ENCODE results near the gene GTF3C5.
"Not testable (repeated sequence)": the region's sequence is repeated elsewhere in the genome, so short reads cannot be mapped to it uniquely, and the experiment has no call there.

GTF3C5 gene

DNA sequence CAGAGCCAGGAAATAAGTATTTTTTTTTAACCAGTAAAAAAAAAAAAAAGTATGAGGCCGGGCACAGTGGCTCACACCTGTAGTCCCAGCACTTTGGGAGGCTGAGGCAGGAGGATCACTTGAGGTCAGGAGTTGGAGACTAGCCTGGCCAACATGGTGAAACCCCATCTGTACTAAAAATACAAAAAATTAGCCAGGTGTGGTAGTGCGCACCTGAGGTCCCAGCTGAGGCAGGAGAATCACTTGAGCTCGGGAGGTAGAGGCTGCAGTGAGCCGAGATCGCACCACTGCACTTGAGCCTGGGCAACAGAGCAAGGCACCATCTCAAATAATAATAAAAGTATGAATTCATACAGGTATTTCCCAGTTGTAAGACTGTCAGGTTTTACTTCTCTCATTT is 41.4 kb downstream of the GTF3C5 start:
- not testable (repeated sequence) for DNase-seq

DNA sequence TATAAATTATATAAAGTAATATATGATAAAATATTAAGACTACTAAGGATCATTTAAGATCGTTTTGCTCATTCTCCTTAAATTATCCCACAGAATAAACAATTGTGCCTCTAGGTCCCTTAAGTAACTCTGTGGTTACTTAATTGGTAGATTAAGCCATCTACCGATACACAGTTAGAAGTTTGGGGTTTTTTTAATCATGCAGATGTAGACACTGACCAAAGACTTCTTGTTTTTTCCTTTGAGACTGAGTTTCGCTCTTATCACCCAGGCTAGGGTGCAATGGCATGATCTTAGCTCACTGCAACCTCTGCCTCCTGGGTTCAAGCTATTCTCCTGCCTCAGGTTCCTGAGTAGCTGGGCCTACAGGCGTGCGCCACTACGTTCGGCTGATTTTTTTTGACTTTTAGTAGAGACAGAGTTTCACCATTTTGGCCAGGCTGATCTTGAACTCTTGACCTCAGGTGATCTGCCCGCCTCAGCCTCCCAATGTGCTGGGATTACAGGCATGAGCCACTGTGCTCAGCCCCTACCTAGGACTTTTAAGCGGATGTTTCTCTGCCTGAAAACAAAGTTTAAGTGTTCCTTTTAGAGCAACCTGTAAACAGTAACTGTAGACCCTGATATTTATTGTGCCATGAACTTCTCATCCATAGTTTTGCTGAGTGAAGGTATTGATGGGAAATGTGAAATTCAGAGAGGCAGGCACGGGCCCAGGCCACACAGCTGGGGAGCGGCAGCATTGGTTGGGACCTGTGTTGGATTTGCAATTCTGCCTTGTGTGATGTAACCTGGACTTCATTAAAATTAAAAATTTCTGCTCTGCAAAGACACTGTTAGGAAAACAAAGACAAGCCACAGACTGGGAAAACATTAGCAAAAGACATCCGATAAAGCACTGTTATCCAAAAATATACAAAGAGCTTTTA is 42.6 kb downstream of the GTF3C5 start:
- DNase-seq = no peak

DNA sequence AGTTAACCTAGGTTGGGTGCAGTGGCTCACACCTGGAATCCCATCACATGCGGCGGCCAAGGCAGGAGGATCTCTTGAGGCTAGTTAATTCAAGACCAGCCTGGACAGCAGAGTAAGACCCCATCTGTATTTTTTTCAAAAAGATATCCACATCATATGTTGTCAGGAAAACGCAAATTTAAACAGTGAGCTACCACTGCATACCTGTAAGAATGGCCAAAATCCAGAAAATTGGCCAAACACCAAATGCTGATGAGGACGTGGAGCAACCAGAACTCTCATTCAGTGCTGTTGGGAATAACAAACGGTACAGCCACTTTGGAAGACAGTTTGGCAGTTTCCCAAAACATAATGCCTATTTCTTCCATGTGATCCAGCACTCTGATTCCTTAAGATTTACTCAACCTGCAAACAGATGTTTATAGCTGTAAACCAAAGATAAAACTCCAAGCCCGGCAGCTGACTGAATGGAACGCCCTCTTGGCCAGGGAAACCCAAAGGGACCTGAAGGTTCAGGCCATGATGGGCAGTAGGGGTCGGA is 43.4 kb downstream of the GTF3C5 start:
- no peak for DNase-seq

DNA sequence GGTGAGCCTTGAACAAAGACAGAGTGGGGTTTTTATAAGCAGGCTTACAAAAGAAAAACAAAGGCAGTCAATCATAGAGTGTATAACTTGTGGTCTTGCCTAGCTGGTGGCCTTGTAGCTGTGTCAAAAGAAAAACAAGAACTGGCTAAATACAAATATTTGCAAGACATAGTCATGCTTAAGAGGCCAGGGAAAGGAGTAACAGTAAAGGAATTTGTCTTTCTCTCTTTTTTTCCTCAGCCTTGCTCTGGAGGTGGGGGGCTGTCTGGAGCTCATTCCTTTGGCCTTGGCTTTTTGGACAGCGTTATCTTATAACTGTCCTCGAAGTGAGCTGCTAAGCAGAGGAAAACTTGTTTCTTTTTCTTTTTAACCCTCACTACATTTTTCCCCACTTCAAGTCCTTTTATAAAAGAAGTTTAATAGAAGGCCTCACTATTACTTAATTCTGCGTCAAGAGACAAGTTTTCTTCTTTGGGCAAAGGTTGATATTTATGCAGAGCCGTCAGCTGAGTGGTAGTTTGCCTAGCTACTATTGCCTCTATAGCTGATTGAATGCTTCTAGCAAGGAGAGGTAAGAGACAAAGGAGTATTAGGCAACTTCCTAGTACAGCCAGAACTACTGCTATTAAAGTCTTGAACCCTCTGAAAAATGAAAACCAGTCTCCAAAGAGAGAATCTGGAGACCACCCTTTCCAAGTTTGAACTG is 45.3 kb downstream of the GTF3C5 start:
- DNase-seq = no peak

DNA sequence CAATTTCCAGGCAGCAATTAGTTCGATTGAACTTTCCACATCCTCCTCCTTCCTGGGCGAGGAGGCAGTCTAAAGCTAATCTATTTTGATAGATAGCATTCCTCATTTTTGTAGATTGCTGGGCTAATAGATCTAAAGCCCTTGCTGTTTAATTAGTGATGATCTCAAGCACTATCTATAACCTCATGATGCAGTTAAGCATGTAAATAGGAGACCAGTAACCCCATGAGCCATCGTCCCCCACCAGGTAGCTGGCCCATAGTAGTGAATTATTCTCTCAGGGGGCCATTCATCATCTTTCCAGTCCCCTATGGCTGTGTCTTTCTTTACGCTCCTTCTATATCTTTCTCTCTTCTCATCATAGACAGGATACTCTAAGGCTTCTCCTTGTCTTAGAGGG is 45.9 kb downstream of the GTF3C5 start:
- DNase-seq = no peak

DNA sequence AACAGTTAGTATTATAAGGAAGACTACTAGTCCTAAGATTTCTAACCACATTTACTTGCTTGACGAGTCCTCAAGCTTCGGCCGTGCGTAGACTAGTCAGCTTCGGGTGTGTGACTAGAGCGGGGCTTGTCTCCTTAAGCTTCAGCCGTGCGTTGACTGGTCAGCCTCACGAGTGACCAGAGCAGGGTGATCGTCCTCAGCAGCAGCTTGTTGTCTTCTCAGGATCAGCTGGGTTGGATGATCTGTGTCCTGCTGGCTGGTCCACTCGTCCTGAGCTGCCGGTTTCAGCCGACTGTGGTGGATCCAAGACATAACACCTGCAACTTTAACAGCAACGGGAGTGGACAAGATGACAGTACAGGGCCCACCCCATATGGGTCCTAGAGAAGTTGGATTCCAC is 47.7 kb downstream of the GTF3C5 start:
- no peak for DNase-seq

DNA sequence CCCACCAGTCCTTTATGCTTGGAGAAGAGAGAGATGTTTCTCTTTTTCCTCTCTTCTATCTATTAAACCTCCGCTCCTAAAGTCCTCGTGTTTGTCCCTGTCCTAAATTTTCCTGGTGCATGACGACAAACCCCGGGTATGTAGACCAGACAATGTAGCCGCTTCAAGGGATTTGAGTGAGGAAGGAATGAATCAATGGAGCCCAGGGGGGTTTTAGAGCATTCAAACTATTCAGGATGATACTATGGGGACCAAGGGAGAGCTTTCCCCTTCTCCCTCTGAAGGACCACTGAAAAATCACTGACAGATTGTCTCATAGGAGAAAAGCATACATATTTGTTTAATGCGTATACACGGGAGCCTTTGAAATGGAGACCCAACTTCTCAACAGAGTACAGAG is 49.4 kb downstream of the GTF3C5 start:
- no peak for DNase-seq

DNA sequence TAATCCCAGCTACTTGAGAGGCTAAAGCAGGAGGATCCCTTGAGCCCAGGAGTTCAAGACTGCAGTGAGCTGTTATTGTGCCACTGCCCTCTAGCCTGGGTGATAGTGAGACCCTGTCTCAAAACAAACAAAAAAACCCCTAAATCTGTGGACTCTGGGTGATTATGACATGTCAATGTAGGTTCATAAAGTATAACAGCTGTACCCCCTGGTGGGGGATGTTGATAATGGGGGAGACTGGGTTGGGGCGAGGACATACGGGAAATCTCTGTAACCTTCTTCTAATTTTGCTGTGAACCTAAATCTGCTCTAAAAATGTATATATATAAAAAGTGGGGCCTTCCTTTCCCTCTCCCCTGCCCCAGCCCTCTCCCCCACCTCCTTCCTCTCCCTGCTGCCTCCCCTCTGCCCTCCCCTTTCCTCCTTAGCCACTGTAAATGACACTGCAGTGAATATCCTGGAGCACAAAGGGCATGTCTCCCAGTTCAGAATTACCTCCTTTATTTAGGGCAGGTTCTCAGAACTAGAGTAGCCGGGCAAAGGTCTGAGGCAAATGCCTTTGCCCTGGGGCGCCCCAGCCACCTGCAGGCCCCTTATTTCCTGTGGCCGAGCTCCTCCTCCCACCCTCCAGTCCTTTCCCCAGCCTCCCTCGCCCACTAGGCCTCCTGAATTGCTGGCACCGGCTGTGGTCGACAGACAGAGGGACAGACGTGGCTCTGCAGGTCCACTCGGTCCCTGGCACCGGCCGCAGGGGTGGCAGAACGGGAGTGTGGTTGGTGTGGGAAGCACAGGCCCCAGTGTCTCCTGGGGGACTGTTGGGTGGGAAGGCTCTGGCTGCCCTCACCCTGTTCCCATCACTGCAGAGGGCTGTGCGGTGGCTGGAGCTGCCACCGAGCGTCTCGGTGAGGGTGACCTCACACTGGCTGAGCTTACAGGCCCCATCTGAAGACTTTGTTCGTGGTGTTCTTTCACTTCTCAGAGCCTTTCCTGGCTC is 50.3 kb downstream of the GTF3C5 start:
- not testable (repeated sequence) for DNase-seq

DNA sequence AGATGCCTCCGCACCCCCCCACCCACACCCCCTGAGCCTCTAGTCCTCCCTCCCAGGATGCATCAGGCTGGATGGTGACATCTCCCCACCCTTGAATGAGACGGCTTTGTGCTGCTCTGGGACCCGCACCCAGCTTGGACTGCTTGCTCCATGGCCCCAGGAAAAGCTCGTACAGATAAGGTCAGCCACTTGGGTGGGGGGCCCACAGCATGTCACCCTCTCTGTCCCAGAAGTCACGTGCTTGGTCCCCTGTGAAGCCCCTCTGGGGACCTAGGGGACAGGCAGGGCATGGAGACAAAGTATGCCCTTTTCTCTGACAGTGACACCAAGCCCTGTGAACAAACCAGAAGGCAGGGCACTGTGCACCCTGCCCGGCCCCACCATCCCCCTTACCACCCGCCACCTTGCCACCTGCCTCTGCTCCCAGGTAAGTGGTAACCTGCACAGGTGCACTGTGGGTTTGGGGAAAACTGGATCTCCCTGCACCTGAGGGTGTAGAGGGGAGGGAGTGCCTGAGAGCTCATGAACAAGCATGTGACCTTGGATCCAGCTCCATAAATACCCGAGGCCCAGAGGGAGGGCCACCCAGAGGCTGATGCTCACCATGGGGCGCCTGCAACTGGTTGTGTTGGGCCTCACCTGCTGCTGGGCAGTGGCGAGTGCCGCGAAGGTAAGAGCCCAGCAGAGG is 51.3 kb downstream of the GTF3C5 start:
- DNase-seq = not testable (repeated sequence)

DNA sequence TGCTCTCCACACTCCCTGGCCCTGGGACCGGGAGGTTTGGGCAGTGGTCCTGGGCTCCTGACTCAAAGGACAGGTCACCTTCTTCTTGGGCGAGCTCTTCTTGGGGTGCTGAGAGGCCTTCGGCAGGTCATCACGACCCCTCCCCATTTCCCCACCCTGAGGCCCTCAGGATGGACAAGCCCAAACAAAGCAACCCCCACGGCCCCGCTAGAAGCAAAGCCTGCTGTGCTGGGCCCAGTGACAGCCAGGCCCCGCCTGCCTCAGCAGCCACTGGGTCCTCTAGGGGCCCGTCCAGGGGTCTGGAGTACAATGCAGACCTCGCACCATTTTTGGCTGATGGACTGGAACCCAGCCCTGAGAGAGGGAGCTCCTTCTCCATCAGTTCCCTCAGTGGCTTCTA is 52.9 kb downstream of the GTF3C5 start:
- not testable (repeated sequence) for DNase-seq

DNA sequence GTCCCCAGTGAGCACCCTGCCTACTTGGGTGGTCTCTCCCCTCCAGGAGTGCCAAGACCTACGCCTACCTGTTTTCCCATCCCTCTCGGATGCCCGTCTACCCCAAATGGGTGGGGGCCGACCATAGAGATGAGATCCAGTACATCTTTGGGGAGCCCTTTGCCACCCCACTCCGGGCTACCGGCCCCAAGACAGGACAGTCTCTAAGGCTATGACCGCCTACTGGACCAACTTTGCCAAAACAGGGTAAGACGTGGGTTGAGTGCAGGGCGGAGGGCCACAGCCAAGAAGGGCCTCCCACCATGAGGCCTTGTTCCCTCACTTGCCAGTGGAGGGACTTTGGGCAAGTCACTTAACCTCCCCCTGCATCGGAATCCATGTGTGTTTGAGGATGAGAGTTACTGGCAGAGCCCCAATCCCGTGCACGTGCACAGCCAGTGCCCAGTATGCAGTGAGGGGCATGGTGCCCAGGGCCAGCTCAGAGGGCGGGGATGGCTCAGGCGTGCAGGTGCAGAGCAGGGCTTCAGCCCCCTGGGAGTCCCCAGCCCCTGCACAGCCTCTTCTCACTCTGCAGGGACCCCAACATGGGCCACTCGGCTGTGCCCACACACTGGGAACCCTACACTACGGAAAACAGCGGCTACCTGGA is 55.5 kb downstream of the GTF3C5 start:
- not testable (repeated sequence) for DNase-seq

DNA sequence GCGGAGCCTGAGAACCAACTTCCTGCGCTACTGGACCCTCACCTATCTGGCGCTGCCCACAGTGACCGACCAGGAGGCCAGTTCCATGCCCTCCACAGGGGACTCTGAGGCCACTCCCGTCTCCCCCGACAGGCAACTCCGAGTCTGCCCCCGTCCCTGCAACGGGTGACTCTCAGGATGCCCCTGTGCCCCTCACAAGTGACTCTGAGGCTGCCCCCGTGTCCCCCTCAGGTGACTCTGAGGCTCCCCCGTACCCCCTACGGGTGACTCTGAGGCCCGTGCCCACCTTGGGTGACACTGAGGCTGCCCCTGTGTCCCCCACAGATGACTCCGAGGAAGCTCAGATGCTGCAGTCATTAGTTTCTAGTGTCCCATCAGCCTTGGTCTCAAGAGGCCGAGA is 56.1 kb downstream of the GTF3C5 start:
- no peak for DNase-seq

DNA sequence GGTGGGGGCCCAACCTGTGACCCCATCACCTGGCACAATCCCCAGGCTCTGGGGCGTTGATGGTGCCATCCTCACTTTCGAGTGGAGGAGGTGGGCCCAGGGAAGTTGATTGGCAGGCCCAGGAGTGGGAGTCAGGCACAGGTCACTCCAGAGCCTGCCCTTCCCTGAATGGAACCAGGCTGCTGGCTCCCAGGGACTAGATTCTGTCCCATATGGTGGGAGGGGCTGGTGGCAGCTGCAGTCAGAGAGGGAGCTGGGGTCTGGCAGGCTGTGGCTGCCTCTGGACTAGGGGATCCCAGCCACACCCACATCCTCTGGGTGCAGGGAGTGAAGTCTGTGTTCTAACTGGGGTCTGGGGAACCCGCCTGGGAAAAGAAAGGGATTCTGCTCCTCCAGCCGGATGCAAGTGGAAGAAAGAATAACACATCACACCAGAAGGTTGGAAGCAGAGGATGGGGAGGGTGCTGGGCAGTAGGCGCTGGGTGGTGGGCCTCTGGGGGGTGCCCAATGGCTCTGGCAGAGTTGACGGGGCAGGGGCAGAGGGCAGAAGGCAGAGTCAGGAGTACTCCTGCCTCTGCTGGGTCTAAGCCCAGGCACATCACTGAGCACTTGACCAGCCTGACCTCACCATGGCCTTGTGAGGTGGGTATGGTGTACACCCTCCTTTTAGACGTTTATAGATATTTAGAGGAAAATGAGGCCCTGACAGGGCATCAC is 56.8 kb downstream of the GTF3C5 start:
- no peak for DNase-seq

DNA sequence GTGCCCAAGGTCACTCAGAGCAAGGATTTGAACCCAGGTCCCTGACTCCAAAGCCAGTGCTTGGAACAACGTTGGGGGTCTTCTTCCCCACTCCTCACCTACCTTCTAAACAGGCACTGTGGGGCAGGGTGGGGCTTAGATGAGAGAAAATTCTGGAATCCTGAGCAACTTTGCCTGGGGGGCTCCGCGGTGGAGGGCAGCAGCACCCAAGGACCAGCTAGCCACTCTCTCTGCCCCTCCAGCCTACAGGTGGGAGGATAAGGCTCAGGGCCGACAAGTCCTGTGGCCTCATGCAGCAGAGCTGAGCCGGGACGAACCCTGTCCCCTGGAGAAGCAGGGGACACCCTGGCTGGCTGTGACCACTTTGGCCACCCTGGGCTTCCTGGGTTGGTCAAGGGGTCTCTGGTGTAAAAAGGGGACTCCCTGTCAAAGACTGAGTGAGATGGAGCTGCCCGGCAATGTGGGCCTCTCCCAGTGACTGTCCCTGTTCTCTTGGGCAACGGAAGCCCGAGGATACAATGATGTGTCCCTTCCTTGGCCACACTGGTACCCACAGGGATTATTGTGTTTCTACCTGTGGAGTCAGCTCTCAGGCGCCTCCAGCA is 57.5 kb downstream of the GTF3C5 start:
- DNase-seq = no peak

DNA sequence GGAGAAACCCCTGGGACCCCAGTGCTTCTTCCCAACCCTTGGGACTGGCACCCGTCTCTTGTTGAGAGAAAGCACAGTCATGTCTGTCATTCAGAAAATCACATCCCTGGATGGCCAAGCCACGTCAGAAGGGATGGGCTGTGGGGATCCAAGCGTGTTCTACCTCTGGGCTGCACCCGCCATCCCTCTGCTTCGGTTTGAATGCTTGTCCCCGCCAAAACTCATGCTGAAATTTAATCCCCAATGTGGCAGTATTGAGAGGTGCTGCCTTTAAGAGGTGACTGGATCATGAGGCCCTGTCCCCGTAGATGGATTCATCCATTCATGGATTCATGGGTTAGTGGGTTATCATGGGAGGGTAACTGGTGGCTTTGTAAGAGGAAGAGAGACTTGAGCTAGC is 58.0 kb downstream of the GTF3C5 start:
- no peak for DNase-seq

DNA sequence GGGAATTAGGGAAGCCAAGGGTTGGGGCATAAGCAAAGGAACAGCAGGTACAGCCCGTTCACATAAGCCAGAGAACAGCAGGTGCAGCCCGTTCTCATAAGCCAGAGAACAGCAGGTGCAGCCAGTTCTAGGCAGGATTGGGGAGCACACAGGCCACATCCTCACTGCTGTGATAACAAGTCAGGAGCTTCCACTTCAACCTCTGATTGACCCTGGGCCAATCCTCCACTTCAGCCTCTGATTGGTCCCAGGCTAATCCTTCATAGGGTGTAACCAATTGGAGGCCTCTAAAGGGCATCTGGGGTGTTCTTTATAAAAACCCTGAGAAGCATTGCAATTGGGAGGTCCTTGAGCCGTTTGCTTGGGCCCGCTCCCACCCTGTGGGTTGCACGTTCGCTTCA is 58.5 kb downstream of the GTF3C5 start:
- no peak for DNase-seq

DNA sequence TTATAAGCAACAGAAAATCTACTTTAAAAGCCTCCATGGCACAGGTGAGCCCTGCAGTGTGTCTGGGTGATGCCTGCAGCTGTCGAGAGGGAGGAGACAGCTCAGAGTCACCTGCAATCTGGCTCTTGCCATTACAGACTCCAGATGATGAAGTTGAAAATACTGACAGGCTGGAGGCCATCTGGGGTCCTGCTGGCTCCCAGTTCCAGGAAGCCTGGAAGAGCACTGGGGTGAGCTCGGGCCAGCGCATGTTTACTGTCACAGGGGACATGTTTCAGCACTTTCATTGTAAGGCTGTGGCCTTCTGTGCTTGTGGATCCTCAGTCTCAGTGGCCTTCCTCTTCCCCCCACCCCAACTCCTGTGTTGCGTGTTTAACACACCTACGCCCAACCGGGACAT is 59.4 kb downstream of the GTF3C5 start:
- no peak for DNase-seq

DNA sequence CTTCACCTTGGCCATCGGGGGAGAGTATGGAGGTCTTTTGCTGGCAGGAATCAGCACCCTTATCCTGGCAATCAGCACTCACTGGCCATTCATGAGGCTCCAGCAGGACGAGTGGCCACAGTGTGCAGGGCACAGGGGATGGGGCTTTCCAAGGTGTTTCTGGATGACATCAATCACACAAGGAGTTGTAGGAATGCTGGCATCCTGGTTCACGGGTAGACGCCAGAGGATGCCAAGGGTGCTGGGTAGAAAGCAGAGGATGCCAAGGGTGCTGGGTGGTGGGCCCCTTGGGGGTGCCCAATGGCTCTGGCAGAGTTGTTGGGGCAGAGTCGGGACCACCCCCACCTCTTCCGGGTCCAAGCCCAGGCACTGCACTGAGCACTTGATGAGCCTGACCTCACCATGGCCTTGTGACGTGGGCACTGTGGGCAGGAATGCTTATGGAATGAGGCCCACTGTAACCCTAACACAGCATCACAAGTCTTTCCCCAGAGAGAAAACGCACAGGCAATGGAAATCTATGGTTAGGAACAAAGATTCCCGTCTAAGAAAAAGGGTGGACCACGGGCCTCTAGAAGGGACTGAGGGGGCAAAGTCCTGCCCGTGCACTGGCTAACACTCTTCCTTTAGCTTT is 60.1 kb downstream of the GTF3C5 start:
- no peak for DNase-seq

DNA sequence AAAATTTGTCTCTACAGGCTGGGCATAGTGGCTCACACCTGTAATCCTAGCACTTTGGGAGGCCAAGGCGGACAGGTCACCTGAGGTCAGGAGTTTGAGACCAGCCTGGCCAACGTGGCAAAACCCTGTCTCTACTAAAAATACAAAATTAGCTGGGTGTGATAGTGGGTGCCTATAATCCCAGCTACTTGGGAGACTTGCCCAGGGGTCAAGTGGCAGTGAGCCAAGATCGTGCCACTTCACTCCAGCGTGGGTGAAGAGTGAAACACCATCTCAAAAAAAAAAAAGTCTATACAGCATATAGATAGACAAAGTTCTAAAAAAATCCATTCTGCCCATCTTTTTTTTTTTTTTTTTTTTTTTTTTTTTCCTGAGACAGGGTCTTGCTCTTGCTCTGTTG is 63.6 kb downstream of the GTF3C5 start:
- DNase-seq = not testable (repeated sequence)

DNA sequence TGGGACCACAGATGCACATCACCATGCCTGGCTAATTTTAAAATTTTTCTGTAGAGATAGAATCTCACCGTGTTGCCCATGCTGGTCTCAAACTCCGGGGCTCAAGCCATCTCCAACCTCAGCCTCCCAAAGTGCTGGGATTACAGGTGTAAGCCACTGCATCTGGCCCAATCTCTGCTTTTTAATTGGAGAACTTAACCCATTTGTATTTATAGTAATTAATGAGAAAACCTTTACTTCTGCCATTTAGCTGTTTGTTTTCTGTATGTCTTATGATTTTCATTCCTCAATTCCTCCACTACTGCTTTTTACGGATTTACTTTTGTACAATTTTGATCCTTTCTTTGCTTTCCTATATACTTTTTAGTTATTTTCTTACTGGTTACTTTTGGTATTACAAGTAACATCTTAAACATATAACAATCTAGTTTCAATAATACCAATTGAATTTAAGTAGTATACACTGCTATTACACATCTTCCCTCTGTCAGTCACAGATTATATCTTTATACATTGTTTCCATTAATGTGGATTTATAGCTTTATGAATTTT is 64.1 kb downstream of the GTF3C5 start:
- no peak for DNase-seq
